SK-N-SH (cell line): Measurements from ENCODE around the gene TMED1.

ENCODE experiments used
- EP300 ChIP-seq, 2 experiments: IDR thresholded peaks; 2 replicates each; pipeline versions ENCODE4 v1.4.0 to v1.6.1; 2012; ENCODE audit warnings: borderline replicate concordance in 1 of 2, low read depth in 1 of 2, low read length in 1 of 2
- EZH2phosphoT487 ChIP-seq: fragments of 200-600 bp; sonication (generic); IDR thresholded peaks from 2 replicates; pipeline ENCODE4 v1.6.1; 2017; ENCODE audit warnings: low read depth, mixed run types, mild to moderate bottlenecking, antibody characterized with exemption, moderate library complexity, borderline replicate concordance
- GABPA ChIP-seq: IDR thresholded peaks from 2 replicates; pipeline ENCODE4 v1.4.0; 2012; ENCODE audit warnings: low read depth, mild to moderate bottlenecking
- MXI1 ChIP-seq: IDR thresholded peaks from 2 replicates; pipeline ENCODE4 v1.6.1; 2012; ENCODE audit warnings: mild to moderate bottlenecking, low read depth, low read length, improper control_type of control experiment
- POLR2AphosphoS5 ChIP-seq: IDR thresholded peaks from 2 replicates; pipeline ENCODE4 v1.6.1; 2012; ENCODE audit warnings: low read depth, low read length
- RFX5 ChIP-seq: IDR thresholded peaks from 2 replicates; pipeline ENCODE4 v1.6.1; 2012; ENCODE audit warnings: mild to moderate bottlenecking, improper control_type of control experiment, low read length
- SIN3A ChIP-seq: IDR thresholded peaks from 2 replicates; pipeline ENCODE4 v1.6.1; 2012; ENCODE audit warnings: low read depth, mild to moderate bottlenecking, low read length, moderate library complexity, borderline replicate concordance
- TAF1 ChIP-seq: IDR thresholded peaks from 2 replicates; pipeline ENCODE4 v1.6.1; 2012; ENCODE audit warnings: low read depth, mild to moderate bottlenecking, low read length, moderate library complexity, borderline replicate concordance
- TEAD4 ChIP-seq: IDR thresholded peaks from 2 replicates; pipeline ENCODE4 v1.4.0; 2012; ENCODE audit warnings: mild to moderate bottlenecking, borderline replicate concordance; ENCODE audit not compliant: insufficient read depth
- YY1 ChIP-seq: IDR thresholded peaks from 2 replicates; pipeline ENCODE4 v1.4.0; 2012; ENCODE audit warnings: low read depth, mild to moderate bottlenecking
- TF ChIP-seq, protein P1 (sequence below): IDR thresholded peaks from 2 replicates; pipeline ENCODE4; 2012
- TF ChIP-seq, protein P2 (sequence below): IDR thresholded peaks from 2 replicates; pipeline ENCODE4 v1.4.0; 2012; ENCODE audit warnings: low read depth
- TF ChIP-seq, protein P3 (sequence below): fragments of 200-600 bp; sonication (generic); IDR thresholded peaks from 2 replicates; pipeline ENCODE4 v1.6.1; 2017; ENCODE audit warnings: antibody characterized with exemption, mild to moderate bottlenecking, moderate library complexity
- TF ChIP-seq, protein P4 (sequence below): fragments of 150-350 bp; IDR thresholded peaks from 2 replicates; pipeline ENCODE4 v1.6.1; 2017; ENCODE audit warnings: antibody characterized with exemption, low read length, low read depth, borderline replicate concordance

DNA sequence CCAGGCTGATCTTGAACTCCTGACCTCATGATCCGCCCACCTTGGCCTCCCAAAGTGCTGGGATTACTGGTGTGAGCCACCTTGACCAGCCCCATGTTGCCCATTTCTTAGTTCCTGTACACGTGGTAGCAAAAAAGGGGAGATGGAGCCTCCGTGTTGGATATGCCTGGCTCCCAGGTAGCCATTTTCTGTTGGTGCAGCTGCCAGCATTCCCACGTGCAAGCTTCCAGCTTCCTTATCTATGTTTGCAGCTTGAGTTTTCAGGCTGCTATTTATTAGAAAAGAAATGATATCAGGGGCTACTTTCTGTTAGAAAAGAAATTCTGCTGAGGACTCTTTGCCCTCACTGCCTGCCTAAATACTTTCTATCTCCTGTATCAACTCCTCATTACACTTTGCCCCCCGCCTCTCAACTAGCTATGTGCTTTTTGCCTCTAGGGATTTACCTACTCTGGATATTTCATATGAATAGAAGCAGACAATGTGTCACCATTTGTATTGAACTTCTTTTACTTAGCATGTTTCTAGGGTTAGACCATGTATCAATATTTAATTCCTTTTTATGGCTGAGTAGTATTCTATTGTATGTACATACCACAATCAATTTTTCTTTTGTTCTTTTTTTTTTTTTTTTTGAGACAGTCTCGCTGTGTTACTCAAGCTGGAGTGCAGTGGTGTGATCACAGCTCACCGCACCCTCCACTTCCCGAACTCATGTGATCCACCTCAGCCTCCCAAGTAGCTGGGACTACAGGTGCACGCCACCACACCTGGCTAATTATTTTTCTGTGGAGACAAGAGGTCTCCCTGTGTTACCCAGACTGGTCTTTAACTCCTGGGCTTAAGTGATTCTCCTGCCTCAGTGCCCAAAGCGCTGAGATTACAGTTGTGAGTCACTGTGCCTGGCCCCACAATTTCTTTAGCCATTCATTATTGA lies 3.4 kb upstream of the TMED1 start:
- TF ChIP-seq, protein P1, sequence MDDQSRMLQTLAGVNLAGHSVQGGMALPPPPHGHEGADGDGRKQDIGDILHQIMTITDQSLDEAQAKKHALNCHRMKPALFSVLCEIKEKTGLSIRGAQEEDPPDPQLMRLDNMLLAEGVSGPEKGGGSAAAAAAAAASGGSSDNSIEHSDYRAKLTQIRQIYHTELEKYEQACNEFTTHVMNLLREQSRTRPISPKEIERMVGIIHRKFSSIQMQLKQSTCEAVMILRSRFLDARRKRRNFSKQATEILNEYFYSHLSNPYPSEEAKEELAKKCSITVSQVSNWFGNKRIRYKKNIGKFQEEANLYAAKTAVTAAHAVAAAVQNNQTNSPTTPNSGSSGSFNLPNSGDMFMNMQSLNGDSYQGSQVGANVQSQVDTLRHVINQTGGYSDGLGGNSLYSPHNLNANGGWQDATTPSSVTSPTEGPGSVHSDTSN: no peak
- TF ChIP-seq SIN3A (no peak), POLR2AphosphoS5 (no peak), TEAD4 (no peak), RFX5 (no peak), GABPA (no peak), EP300 (IDR thresholded peaks at IDR 0.05; ENCODE audit: borderline replicate concordance in 1 of 2, low read depth in 1 of 2, low read length in 1 of 2) (no peak), MXI1 (no peak), EZH2phosphoT487 (no peak), YY1 (no peak), TAF1 (no peak)
- TF ChIP-seq, protein P2, sequence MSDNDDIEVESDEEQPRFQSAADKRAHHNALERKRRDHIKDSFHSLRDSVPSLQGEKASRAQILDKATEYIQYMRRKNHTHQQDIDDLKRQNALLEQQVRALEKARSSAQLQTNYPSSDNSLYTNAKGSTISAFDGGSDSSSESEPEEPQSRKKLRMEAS: no peak
- TF ChIP-seq, protein P3, sequence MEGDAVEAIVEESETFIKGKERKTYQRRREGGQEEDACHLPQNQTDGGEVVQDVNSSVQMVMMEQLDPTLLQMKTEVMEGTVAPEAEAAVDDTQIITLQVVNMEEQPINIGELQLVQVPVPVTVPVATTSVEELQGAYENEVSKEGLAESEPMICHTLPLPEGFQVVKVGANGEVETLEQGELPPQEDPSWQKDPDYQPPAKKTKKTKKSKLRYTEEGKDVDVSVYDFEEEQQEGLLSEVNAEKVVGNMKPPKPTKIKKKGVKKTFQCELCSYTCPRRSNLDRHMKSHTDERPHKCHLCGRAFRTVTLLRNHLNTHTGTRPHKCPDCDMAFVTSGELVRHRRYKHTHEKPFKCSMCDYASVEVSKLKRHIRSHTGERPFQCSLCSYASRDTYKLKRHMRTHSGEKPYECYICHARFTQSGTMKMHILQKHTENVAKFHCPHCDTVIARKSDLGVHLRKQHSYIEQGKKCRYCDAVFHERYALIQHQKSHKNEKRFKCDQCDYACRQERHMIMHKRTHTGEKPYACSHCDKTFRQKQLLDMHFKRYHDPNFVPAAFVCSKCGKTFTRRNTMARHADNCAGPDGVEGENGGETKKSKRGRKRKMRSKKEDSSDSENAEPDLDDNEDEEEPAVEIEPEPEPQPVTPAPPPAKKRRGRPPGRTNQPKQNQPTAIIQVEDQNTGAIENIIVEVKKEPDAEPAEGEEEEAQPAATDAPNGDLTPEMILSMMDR: no peak
- TF ChIP-seq, protein P4, sequence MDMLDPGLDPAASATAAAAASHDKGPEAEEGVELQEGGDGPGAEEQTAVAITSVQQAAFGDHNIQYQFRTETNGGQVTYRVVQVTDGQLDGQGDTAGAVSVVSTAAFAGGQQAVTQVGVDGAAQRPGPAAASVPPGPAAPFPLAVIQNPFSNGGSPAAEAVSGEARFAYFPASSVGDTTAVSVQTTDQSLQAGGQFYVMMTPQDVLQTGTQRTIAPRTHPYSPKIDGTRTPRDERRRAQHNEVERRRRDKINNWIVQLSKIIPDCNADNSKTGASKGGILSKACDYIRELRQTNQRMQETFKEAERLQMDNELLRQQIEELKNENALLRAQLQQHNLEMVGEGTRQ: no peak
